ENCODE data around the gene MAML3. TPM values are rescaled to one million over a fixed set of nuclear protein-coding genes. Genes with fewer than 3 reads are reported as not detected.

Gene MAML3
- total RNA-seq, 1 experiment from 2014 or later: 0.43 TPM

DNA sequence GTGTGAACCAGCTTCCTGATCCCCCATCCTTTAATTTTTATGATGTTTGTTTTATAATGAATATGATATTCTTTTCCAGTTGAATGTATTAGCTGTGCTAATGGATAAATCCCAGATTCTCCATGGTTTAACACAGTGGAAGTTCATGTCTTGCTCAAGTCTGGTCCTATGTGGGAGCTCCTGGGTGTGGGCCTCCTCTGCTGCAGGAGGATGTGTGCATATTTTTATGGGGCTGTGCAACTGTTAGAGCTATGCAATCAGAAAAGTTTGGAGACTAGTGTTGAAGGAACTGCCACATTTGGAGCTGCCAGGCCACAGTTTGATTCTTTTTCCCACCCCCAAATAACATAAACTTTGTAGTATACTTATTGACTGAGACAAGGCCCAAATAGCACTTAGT, 463.6 kb downstream of the MAML3 start:
- no peak for DNase-seq (ENCODE audit: low spot score)

- DNase-seq (ENCODE audit: low spot score): no peak
These were observed 464.8 kb downstream of the MAML3 start for GRCh38 chr4:139689093-139689722.

- no peak for DNase-seq (ENCODE audit: low spot score)
These were observed 467.0 kb downstream of the MAML3 start for GRCh38 chr4:139686988-139687387.

DNA sequence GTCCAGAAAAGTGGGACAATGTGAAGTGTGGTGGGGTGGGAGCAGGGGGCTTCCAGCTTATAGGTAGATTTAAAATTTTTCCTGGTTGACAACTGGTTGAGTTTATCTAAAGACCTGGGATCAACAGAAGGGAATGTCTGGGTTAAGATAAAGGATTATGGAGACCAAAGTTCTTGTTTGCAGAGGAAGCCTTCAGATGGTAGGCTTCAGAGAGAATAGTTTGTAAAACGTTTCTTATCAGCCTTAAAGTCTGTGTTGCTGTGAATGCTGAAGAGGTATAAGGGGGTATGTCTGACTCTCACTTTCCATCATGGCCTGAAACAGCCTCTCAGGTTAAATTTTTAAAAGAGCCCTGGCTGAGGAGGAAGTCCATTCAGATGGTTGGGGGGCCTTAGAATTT, 467.9 kb downstream of the MAML3 start:
- no peak for DNase-seq (ENCODE audit: low spot score)

GRCh38 chr4:139685180-139685579, 468.8 kb downstream of the MAML3 start:
- no peak for DNase-seq (ENCODE audit: low spot score)

DNA sequence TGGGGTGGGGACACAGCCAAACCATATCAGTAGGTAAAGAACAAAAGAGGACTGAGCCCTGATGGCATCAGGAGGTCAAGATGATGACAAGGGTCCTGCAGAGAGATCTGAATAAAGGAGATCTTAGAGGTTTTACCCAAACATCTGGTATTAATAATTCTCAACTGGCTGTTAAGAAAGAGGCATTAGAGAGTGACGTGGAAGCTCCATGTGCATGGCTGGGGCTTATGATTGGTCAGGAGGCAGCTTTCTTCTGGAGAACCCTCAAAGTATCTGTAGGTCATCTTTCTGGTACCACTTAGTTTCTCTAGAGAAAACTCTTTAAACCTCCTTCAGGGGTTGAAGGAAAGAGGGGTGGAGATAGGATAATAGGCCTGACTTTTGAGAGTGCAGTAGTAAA, 469.6 kb downstream of the MAML3 start:
- DNase-seq (ENCODE audit: low spot score): no peak

DNA sequence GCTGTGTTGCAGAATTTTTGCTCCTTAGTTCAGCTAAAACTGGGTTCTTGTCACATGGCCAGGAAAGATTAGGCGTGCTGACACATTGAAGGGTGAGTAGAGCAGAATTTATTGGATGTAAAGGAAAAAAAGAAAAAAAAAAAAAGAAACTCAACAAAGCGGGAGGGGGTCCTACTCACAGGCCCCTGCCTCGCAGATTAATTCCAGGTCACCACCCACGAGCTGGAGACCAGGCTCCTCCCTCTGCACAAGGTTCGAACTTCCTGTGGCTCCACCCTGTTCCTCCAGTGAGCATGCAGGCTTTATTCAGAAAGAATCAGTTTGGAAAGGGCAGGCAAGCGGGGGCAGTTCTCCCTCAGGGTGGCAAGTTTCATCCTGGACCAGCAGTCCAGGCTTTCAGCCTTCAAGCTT, 471.2 kb downstream of the MAML3 start:
- DNase-seq (ENCODE audit: low spot score): no peak

DNA sequence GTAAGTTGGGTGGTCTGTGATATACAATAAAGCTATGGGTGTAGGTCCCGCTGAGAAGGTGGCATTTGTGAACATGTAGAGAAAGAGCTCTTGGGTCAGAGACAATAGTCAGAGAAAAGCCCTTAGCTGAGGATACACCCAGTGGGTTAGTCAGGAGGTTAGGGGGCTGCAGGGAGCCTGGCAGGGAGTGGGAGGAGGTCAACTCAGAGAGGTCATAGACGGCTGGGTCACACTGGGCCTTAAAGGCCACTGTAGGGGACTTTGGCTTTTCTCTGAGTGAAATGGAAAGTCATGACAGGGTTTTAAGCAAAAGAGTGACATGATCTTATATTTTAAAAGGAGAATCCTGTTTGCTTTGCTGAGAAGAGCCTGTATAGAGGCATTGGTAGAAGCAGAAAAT, 471.7 kb downstream of the MAML3 start:
- DNase-seq (ENCODE audit: low spot score): no peak

DNA sequence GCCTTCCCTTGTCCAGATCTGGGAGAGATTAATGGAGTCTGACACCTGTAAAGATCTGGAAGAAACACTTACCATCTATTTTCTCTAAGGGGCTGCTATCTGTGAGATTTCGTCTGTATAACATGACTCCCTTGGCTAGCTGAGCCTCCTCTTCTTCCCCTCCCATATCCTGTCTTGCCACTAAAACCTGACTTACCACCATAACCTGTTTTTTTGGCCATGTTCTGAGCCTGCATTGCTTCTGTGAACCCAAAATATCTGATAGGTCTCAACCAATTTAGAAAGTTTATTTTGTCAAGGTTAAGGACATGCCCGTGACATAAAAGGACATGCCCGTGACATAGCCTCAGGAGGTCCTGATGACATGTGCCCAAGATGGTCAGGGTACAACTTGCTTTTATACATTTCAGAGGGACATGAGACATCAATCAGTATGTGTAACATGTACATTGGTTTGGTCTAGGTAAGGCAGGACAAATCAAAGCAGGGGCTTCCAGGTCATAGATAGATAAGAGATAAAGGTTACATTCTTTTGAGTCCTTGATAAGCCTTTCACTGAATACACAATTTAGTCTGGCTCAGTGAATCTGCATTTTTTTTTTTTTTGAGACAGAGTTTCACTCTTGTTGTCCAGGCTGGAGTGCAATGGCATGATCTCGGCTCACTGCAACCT, 476.9 kb downstream of the MAML3 start:
- DNase-seq (ENCODE audit: low spot score): no peak

DNA sequence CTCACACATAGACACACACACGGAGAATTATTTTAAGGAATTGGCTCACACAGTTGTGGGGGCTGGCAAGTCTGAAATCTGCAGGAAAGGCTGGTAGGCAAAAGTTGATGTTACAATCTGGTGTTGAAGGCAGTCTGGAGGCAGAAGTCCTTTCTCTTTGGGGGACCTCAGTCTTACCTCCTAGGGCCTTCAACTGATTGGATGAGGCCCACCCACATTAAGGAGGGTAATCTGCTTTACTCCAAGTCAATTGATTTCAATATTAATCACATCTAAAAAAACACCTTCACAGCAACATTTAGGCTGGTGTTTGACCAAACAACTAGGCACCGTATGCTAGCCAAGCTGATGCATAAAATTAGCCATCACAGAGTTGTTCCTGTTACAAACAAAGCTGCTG, 477.6 kb downstream of the MAML3 start:
- no peak for DNase-seq (ENCODE audit: low spot score)

GRCh38 chr4:139675651-139676050, 478.3 kb downstream of the MAML3 start:
- DNase-seq (ENCODE audit: low spot score): no peak

DNA sequence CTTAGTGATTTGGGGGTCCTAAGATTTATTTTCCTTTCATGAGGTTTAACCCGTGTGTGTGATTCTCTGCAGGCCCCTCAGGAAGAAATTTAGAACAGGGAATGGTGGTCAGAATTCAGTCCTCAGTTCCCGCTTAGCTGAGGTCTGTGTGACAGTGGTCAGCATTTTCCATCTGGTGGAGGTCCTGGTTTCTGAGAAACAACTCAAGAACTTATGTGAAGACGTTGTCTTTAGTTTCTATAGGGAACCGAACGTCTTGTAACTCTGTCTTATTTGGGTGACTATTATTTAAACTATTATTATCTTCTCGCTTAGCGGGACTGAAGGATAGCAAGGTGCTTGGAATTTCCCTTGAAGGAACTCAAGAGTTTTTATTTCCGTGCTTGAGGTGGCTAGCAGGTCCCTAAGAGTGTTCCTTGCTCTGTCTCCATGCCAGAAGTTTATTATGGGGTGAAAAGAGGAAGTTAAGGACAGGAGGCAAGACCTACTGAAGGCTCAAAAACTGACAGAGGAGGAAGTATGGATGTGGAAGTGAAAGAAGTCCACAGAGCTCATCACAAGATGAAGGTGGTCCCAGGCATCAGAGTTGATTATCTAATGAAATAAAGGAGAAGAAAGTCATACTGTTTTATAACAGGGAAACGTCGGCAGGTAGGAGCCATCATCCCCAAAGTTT, 479.0 kb downstream of the MAML3 start:
- DNase-seq (ENCODE audit: low spot score): no peak

GRCh38 chr4:139672732-139673131, 481.3 kb downstream of the MAML3 start:
- no peak for DNase-seq (ENCODE audit: low spot score)

- no peak for DNase-seq (ENCODE audit: low spot score)
These were observed 481.8 kb downstream of the MAML3 start for GRCh38 chr4:139672215-139672614.

GRCh38 chr4:139670775-139671174, 483.2 kb downstream of the MAML3 start:
- DNase-seq (ENCODE audit: low spot score): no peak

- no peak for DNase-seq (ENCODE audit: low spot score)
These were observed 484.1 kb downstream of the MAML3 start for GRCh38 chr4:139669890-139670289.

GRCh38 chr4:139669335-139669734, 484.6 kb downstream of the MAML3 start:
- DNase-seq (ENCODE audit: low spot score): no peak

DNA sequence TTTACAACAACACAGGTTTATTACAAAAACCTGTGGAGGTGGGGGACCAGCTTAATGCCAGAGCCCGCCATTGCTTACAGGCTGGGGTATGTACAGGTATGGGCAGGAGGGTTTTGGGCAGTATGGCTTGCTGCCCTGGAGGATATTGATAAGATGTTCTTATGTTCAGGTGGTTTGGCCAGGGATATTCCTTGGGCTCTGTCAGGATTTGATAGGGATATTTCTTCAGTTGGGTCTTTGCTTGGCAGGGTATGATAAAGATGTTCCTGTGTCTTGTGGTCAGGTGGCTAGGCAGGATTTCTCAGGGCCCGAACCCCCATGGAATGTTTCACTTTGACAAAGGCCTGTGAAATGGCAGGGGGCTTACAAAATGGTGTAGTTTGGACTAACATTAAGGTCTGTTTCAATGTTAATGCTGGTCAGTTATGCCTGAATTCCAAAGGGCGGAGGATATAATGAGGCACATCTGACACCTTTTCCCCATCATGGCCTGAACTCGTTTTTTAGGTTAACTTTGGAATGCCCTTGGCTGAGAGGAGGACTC, 485.3 kb downstream of the MAML3 start:
- no peak for DNase-seq (ENCODE audit: low spot score)

- DNase-seq (ENCODE audit: low spot score): no peak
These were observed 485.9 kb downstream of the MAML3 start for GRCh38 chr4:139668036-139668435.
